K562 (cell line): ENCODE results near the gene CSMD2. TPM values are rescaled to one million over a fixed set of nuclear protein-coding genes. Genes with fewer than 3 reads are reported as not detected.

Experiments
- BCLAF1 ChIP-seq, 2 experiments: fragments of 450-650 bp in 1 of 2; IDR thresholded peaks; 2 replicates each; pipeline ENCODE4 v1.6.1; 2011 to 2017; ENCODE audit warnings: low read depth in 2 of 2, antibody characterized with exemption in 1 of 2, borderline replicate concordance in 1 of 2, low read length in 1 of 2, mild to moderate bottlenecking in 1 of 2, mixed read lengths in 1 of 2; ENCODE audit not compliant: control insufficient read depth in 1 of 2
- BRCA1 ChIP-seq, 2 experiments: fragments of 450-650 bp in 1 of 2; sonication (generic) in 1 of 2; formaldehyde crosslinking in 1 of 2; IDR thresholded peaks; 2 replicates each; pipeline versions ENCODE4 v1.5.0 to v1.6.1; 2017 to 2020; ENCODE audit warnings: mild to moderate bottlenecking in 1 of 2, missing genetic modification reagents in 1 of 2
- CHD2 ChIP-seq: IDR thresholded peaks from 2 replicates; pipeline ENCODE4 v1.6.1; 2011; ENCODE audit warnings: low read depth, low read length
- E2F4 ChIP-seq: sonication (generic); formaldehyde crosslinking; IDR thresholded peaks from 2 replicates; pipeline ENCODE4 v1.8.0; 2022; ENCODE audit warnings: mild to moderate bottlenecking, low read depth, missing genetic modification reagents
- EP300 ChIP-seq: IDR thresholded peaks from 2 replicates; pipeline ENCODE4 v1.6.1; 2012; ENCODE audit warnings: low read length, improper control_type of control experiment
- ETV5 ChIP-seq: sonication (generic); formaldehyde crosslinking; IDR thresholded peaks from 2 replicates; pipeline ENCODE4 v1.4.0; 2020; ENCODE audit warnings: low read depth, mild to moderate bottlenecking, missing genetic modification reagents
- GTF2E2 ChIP-seq: fragments of 200-800 bp; sonication (Bioruptor generic); IDR thresholded peaks from 2 replicates; pipeline ENCODE4 v1.6.1; 2016; ENCODE audit warnings: missing genetic modification characterization, missing compliant biosample characterization
- JUN ChIP-seq, 2 experiments: sonication (generic) in 1 of 2; formaldehyde crosslinking in 1 of 2; IDR thresholded peaks; 2 replicates each; pipeline versions ENCODE4 v1.6.1 to v1.8.0; 2012 to 2022; ENCODE audit warnings: borderline replicate concordance in 2 of 2, mild to moderate bottlenecking in 2 of 2, improper control_type of control experiment in 1 of 2, low read depth in 1 of 2, low read length in 1 of 2, missing genetic modification reagents in 1 of 2
- LCOR ChIP-seq: sonication (generic); formaldehyde crosslinking; IDR thresholded peaks from 2 replicates; pipeline ENCODE4 v1.8.0; 2022; ENCODE audit warnings: mild to moderate bottlenecking, missing genetic modification reagents
- MECOM ChIP-seq: fragments of 250-450 bp; sonication (Bioruptor Pico); IDR thresholded peaks from 2 replicates; pipeline ENCODE4 v1.8.0; 2022; ENCODE audit warnings: inconsistent platforms
- MXI1 ChIP-seq: IDR thresholded peaks from 2 replicates; pipeline ENCODE4 v1.6.1; 2011; ENCODE audit warnings: low read depth, mild to moderate bottlenecking, improper control_type of control experiment, low read length
- NELFE ChIP-seq: IDR thresholded peaks from 2 replicates; pipeline ENCODE4 v1.6.1; 2011; ENCODE audit warnings: mild to moderate bottlenecking; ENCODE audit not compliant: insufficient read depth, insufficient read length
- NRF1 ChIP-seq, 2 experiments: fragments of 450-650 bp; IDR thresholded peaks in 1 of 2; conservative IDR thresholded peaks in 1 of 2; 2 replicates each; pipeline ENCODE4 v1.6.1; 2014; ENCODE audit warnings: mild to moderate bottlenecking in 2 of 2
- PHB2 ChIP-seq: fragments of 450-650 bp; IDR thresholded peaks from 2 replicates; pipeline ENCODE4 v1.6.1; 2017; ENCODE audit warnings: low read depth
- POLR2AphosphoS2 ChIP-seq: IDR thresholded peaks from 2 replicates; pipeline ENCODE4 v1.6.1; 2012; ENCODE audit warnings: low read length, improper control_type of control experiment
- PRMT5 ChIP-seq: sonication (generic); formaldehyde crosslinking; IDR thresholded peaks from 2 replicates; pipeline ENCODE4 v1.5.0; 2020; ENCODE audit warnings: missing genetic modification reagents
- SMAD2 ChIP-seq: fragments of 150-350 bp; IDR thresholded peaks from 2 replicates; pipeline ENCODE4 v1.6.1; 2014; ENCODE audit warnings: low read depth, mild to moderate bottlenecking, low read length
- SMC3 ChIP-seq: conservative IDR thresholded peaks from 2 replicates; pipeline ENCODE4 v1.6.1; 2011; ENCODE audit warnings: low read depth, low read length, improper control_type of control experiment; ENCODE audit not compliant: insufficient read depth
- TEAD1 ChIP-seq, 2 experiments: fragments of 450-650 bp in 1 of 2; sonication (generic) in 1 of 2; formaldehyde crosslinking; IDR thresholded peaks; 2 replicates each; pipeline versions ENCODE4 v1.4.0 to v1.8.0; 2020 to 2022; ENCODE audit warnings: mild to moderate bottlenecking in 2 of 2, missing genetic modification reagents in 1 of 2
- ZBTB33 ChIP-seq: sonication (generic); formaldehyde crosslinking; IDR thresholded peaks from 2 replicates; pipeline ENCODE4 v1.8.1; 2023; ENCODE audit warnings: mild to moderate bottlenecking, missing genetic modification reagents
- ZNF133 ChIP-seq: fragments of 250-450 bp; sonication (Bioruptor Pico); IDR thresholded peaks from 2 replicates; pipeline ENCODE4 v1.4.0; 2020; ENCODE audit warnings: mild to moderate bottlenecking
- polyA plus RNA-seq, 8 experiments: library from polyadenylated mRNA; depleted of rRNA in 4 of 8; stranded (reverse) in 5 of 8; unstranded in 3 of 8; fragments of >200 nt; fragmentation: Nextera tagmentation in 2 of 8; fragmentation: Illumina TruSeq in 1 of 8; extraction: Ambion mirVana in 2 of 8; extraction: Trizol in 1 of 8; gene quantifications; 2 replicates each; pipeline versions ENCODE4 v1.2.1 to v1.2.3, GENCODE V29; 2011 to 2014; ENCODE audit warnings: inconsistent platforms in 1 of 8, missing spikeins in 1 of 8
- total RNA-seq, 7 experiments: library from RNA; depleted of rRNA in 6 of 7; stranded (reverse); fragments of >200 nt in 6 of 7; fragmentation: Illumina TruSeq in 2 of 7; extraction: Trizol in 2 of 7; gene quantifications; 2 replicates each; pipeline versions ENCODE4 v1.2.1 to v1.2.3, GENCODE V29; 2011 to 2021; ENCODE audit warnings: low replicate concordance in 1 of 7

The CSMD2 gene
- total and polyA plus RNA-seq, 9 of the 15 experiments (the other 6 are each of a cell fraction or from before 2014, with no cell fraction given): not detected

GRCh38 chr1:33472269-33472980 lies 692.6 kb downstream of the CSMD2 start, which contains the start of gene ZSCAN20 (continued):
- TF ChIP-seq BCLAF1 (IDR thresholded peaks at IDR 0.05; ENCODE audit: borderline replicate concordance in 1 of 2, control insufficient read depth in 1 of 2, low read depth in 2 of 2, low read length in 1 of 2) (no peak), TEAD1 (CRISPR knock-in tag; IDR thresholded peaks at IDR 0.05) (no peak), JUN (IDR thresholded peaks at IDR 0.05; ENCODE audit: borderline replicate concordance, low read depth, low read length) (0 out of 2 replicates have a peak, but pooled peaks have one; percentile 37), JUN (CRISPR knock-in tag; IDR thresholded peaks at IDR 0.05; ENCODE audit: borderline replicate concordance) (no peak), PHB2 (no peak), ZBTB33 (no peak), MECOM (no peak), CHD2 (peak; percentile 81), SMAD2 (no peak), BRCA1 (IDR thresholded peaks at IDR 0.05) (no peak), BRCA1 (CRISPR knock-in tag; IDR thresholded peaks at IDR 0.05) (no peak), E2F4 (CRISPR knock-in tag) (no peak), NELFE (no peak), NRF1 (conservative IDR thresholded peaks at IDR 0.05 in 1 of 2, IDR thresholded peaks at IDR 0.05 in 1 of 2) (peak; percentile 74 to 78), MXI1 (no peak), GTF2E2 (tag) (no peak), EP300 (peak; percentile 44; the same call in 1 of the 2 replicates), ETV5 (no peak), LCOR (CRISPR knock-in tag) (no peak), POLR2AphosphoS2 (no peak), ZNF133 (CRISPR knock-in tag) (no peak), PRMT5 (CRISPR knock-in tag) (no peak), SMC3 (no peak)
